Measurements from ENCODE around the gene MUS81. TPM values are rescaled to one million over a fixed set of nuclear protein-coding genes. Genes with fewer than 3 reads are reported as not detected.
A peak's percentile ranks its signal among the peaks of the same experiment; 100 is the strongest.
"Not testable (repeated sequence)": the region's sequence is repeated elsewhere in the genome, so short reads cannot be mapped to it uniquely, and the experiment has no call there.

Gene MUS81
- total RNA-seq, 4 donors from 2014 or later: 54.0 to 83.1 (median 68.3) TPM

GRCh38 chr11:65834202-65834601, 26.0 kb upstream of the MUS81 start:
- H3K4me3 ChIP-seq: peak overlapping the region; percentile 59 to 78 (median 66)
- TF ChIP-seq EP300 (IDR thresholded peaks at IDR 0.05) (no peak), CTCF (IDR thresholded peaks at IDR 0.05) (no peak), POLR2A (IDR thresholded peaks at IDR 0.05) (no peak)
- H3K27me3 ChIP-seq: no peaks in the 10 kb centered on the region
- H3K9me3 ChIP-seq: no peaks in the 10 kb centered on the region
- peaks cover 0 to 19% (median 7%) of the 10 kb centered on the region in 4 donors for H3K4me1 ChIP-seq
- H3K27ac ChIP-seq: peak overlapping the region in 1 of 4 donors; percentile 55
- no peaks in the 10 kb centered on the region for H3K36me3 ChIP-seq
- 34 to 38% methylated on average over 6 of the region's 6 CpGs for WGBS, 2 donors
- no peak for DNase-seq (ENCODE audit: low spot score in 2 of 2)

- H3K27me3 ChIP-seq: no peaks in the 10 kb centered on the region
- no peak for DNase-seq (ENCODE audit: low spot score in 2 of 2)
- TF ChIP-seq CTCF (IDR thresholded peaks at IDR 0.05) (no peak), EP300 (IDR thresholded peaks at IDR 0.05) (no peak), POLR2A (IDR thresholded peaks at IDR 0.05) (no peak)
- no peaks in the 10 kb centered on the region for H3K9me3 ChIP-seq
- no peaks in the 10 kb centered on the region for H3K36me3 ChIP-seq
- H3K27ac ChIP-seq: no peak overlapping the region
- WGBS, 2 donors: 93 to 95% methylated on average over 4 of the region's 4 CpGs
- H3K4me3 ChIP-seq: no peak overlapping the region
- no peaks in the 10 kb centered on the region for H3K4me1 ChIP-seq
Observed at GRCh38 chr11:65842144-65842543, 18.1 kb upstream of the MUS81 start.

- Histone ChIP-seq H3K4me1 (no peaks in the 10 kb centered on the region), H3K9me3 (no peaks in the 10 kb centered on the region), H3K27me3 (no peaks in the 10 kb centered on the region), H3K4me3 (no peak overlapping the region), H3K27ac (no peak overlapping the region), H3K36me3 (no peaks in the 10 kb centered on the region)
- 89 to 91% methylated on average over 3 of the region's 3 CpGs for WGBS, 2 donors
- TF ChIP-seq POLR2A (IDR thresholded peaks at IDR 0.05): no peak
- TF ChIP-seq CTCF (IDR thresholded peaks at IDR 0.05): no peak
- no peak for TF ChIP-seq EP300 (IDR thresholded peaks at IDR 0.05)
- DNase-seq (ENCODE audit: low spot score in 2 of 2): no peak
Observed at GRCh38 chr11:65843811-65844210, 16.4 kb upstream of the MUS81 start.

GRCh38 chr11:65844231-65844872, 15.9 kb upstream of the MUS81 start:
- no peaks in the 10 kb centered on the region for H3K9me3 ChIP-seq
- no peaks in the 10 kb centered on the region for H3K4me1 ChIP-seq
- DNase-seq (ENCODE audit: low spot score in 2 of 2): no peak
- H3K36me3 ChIP-seq: no peaks in the 10 kb centered on the region
- TF ChIP-seq POLR2A (IDR thresholded peaks at IDR 0.05): no peak
- TF ChIP-seq EP300 (IDR thresholded peaks at IDR 0.05): no peak
- no peak for TF ChIP-seq CTCF (IDR thresholded peaks at IDR 0.05)
- H3K4me3 ChIP-seq: no peak overlapping the region
- WGBS, 2 donors: 84 to 88% methylated on average over 10 of the region's 10 CpGs
- no peak overlapping the region for H3K27ac ChIP-seq
- no peaks in the 10 kb centered on the region for H3K27me3 ChIP-seq

- H3K27me3 ChIP-seq: no peaks in the 10 kb centered on the region
- no peak overlapping the region for H3K4me3 ChIP-seq
- no peak overlapping the region for H3K27ac ChIP-seq
- TF ChIP-seq CTCF (IDR thresholded peaks at IDR 0.05) (no peak), EP300 (IDR thresholded peaks at IDR 0.05) (no peak), POLR2A (IDR thresholded peaks at IDR 0.05) (no peak)
- peaks cover 0 to 9% (median 0%) of the 10 kb centered on the region in 4 donors for H3K9me3 ChIP-seq
- H3K36me3 ChIP-seq: peaks cover 0 to 28% (median 5%) of the 10 kb centered on the region in 3 donors
- DNase-seq (ENCODE audit: low spot score in 2 of 2): no peak
- 72 to 75% methylated on average over 3 of the region's 3 CpGs for WGBS, 2 donors
- H3K4me1 ChIP-seq: no peaks in the 10 kb centered on the region
Observed at GRCh38 chr11:65847746-65848145, 12.5 kb upstream of the MUS81 start.

- H3K27me3 ChIP-seq; H3K4me3 ChIP-seq; DNase-seq (ENCODE audit: low spot score in 2 of 2); H3K27ac ChIP-seq; H3K9me3 ChIP-seq; H3K4me1 ChIP-seq: not testable (repeated sequence)
- 68 to 75% methylated on average over 7 of the region's 7 CpGs for WGBS, 2 donors
- peaks cover under 1 to 38% (median 11%) of the 10 kb centered on the region in 3 donors for H3K36me3 ChIP-seq
Observed at GRCh38 chr11:65848693-65849092, 11.5 kb upstream of the MUS81 start.

Data from tibial nerve (tissue), 4 donors.